Endothelial cell (in vitro differentiated cells): Measurements from ENCODE around the gene SDCBP2. TPM values are rescaled to one million over a fixed set of nuclear protein-coding genes. Genes with fewer than 3 reads are reported as not detected.

Experiments used
- DNase-seq: peaks from one replicate; pipeline ENCODE4 v3.0.0; 2021; ENCODE audit warnings: low spot score
- H3K27ac Mint-ChIP-seq: one replicate; pipeline ENCODE4 v1.8.0; 2021; ENCODE audit warnings: mixed read lengths, inconsistent platforms; ENCODE audit not compliant: unreplicated experiment
- H3K27me3 Mint-ChIP-seq: one replicate; pipeline ENCODE4 v1.8.0; 2021; ENCODE audit warnings: mild to moderate bottlenecking, moderate library complexity, mixed read lengths, inconsistent platforms; ENCODE audit not compliant: unreplicated experiment
- H3K36me3 Mint-ChIP-seq: one replicate; pipeline ENCODE4 v1.8.0; 2021; ENCODE audit warnings: mild to moderate bottlenecking, low read depth, mixed read lengths, inconsistent platforms; ENCODE audit not compliant: unreplicated experiment
- H3K4me1 Mint-ChIP-seq: one replicate; pipeline ENCODE4 v1.8.0; 2021; ENCODE audit warnings: mild to moderate bottlenecking, mixed read lengths, inconsistent platforms; ENCODE audit not compliant: unreplicated experiment
- H3K4me3 Mint-ChIP-seq: one replicate; pipeline ENCODE4 v1.8.0; 2021; ENCODE audit warnings: mild to moderate bottlenecking, mixed read lengths, inconsistent platforms; ENCODE audit not compliant: unreplicated experiment
- H3K9me3 Mint-ChIP-seq: one replicate; pipeline ENCODE4 v1.8.0; 2021; ENCODE audit warnings: mixed read lengths, inconsistent platforms; ENCODE audit not compliant: unreplicated experiment
- total RNA-seq: library from RNA; stranded (reverse); fragmentation: NEBNext Ultra II Directional; extraction: Animal tissue kit (Norgen Biotek cat#: 25700); gene quantifications from one replicate; pipeline ENCODE4 v1.2.1, GENCODE V29; 2021; ENCODE audit not compliant: unreplicated experiment
- TF ChIP-seq, protein P1 (sequence below): fragments of 200-600 bp; sonication (generic); IDR thresholded peaks from one replicate; pipeline ENCODE4 v1.5.0; 2021; ENCODE audit warnings: antibody characterized with exemption; ENCODE audit not compliant: unreplicated experiment

The SDCBP2 gene
- total RNA-seq, 1 donor from 2014 or later, result 10.1 TPM

- Mint-ChIP-seq H3K4me1 (peaks cover 6% of the 10 kb centered on the region), H3K36me3 (peaks cover 20% of the 10 kb centered on the region), H3K9me3 (no peaks in the 10 kb centered on the region), H3K27me3 (peaks cover 9% of the 10 kb centered on the region), H3K4me3 (no peak overlapping the region), H3K27ac (no peak overlapping the region)
- no peak for DNase-seq
- TF ChIP-seq, protein P1, sequence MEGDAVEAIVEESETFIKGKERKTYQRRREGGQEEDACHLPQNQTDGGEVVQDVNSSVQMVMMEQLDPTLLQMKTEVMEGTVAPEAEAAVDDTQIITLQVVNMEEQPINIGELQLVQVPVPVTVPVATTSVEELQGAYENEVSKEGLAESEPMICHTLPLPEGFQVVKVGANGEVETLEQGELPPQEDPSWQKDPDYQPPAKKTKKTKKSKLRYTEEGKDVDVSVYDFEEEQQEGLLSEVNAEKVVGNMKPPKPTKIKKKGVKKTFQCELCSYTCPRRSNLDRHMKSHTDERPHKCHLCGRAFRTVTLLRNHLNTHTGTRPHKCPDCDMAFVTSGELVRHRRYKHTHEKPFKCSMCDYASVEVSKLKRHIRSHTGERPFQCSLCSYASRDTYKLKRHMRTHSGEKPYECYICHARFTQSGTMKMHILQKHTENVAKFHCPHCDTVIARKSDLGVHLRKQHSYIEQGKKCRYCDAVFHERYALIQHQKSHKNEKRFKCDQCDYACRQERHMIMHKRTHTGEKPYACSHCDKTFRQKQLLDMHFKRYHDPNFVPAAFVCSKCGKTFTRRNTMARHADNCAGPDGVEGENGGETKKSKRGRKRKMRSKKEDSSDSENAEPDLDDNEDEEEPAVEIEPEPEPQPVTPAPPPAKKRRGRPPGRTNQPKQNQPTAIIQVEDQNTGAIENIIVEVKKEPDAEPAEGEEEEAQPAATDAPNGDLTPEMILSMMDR, result no peak
Measured at GRCh38 chr20:1307171-1307570, 21.8 kb downstream of the SDCBP2 start.

DNA sequence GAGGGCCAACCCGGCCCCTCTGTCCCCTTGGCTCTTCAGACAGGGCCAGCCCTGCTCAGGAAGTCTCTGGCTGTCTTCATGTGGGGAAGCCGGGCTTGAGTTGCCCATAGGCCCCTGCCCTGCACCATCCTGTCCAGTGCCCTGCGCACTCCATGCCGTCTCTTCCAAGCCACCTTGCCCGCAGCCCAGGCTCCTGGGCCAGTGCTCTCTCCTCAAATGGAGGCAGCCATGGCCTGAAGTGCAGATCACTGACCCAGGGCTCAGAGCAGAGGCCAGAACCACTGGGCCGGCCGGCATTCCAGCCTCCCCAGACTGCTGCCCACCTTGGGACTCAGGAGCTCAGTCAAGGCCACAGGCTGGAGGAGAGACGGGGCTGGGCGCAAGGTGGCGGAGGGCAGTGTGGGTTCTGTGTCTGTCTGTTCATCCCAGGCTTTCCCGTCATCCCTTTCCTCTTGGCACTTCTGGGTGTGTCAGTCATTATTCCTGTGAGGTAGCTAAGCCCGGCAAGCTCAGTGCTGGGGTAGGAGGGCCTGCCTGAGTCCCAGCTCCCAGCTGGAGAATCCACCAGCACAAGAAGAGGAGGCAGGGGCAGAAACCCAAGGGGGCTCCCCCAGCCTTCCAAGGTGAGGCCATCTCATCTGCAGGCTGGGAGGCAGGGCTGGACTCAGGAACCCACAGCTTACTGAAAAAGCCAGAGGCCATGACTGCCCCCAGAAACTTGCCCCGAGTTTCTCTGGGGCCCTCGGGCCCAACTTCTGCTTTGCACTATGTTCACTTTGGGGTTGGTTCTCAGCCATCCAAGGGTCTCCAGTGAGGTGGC is 22.4 kb downstream of the SDCBP2 start:
- H3K27ac Mint-ChIP-seq, result no peak overlapping the region
- peaks cover 9% of the 10 kb centered on the region for H3K27me3 Mint-ChIP-seq
- H3K9me3 Mint-ChIP-seq, result no peaks in the 10 kb centered on the region
- DNase-seq, result no peak
- TF ChIP-seq, protein P1, result no peak
- H3K4me1 Mint-ChIP-seq, result peaks cover 4% of the 10 kb centered on the region
- H3K36me3 Mint-ChIP-seq, result peaks cover 19% of the 10 kb centered on the region
- H3K4me3 Mint-ChIP-seq, result no peak overlapping the region

- Mint-ChIP-seq H3K36me3 (peaks cover 18% of the 10 kb centered on the region), H3K9me3 (no peaks in the 10 kb centered on the region), H3K27ac (no peak overlapping the region), H3K4me1 (peaks cover 11% of the 10 kb centered on the region), H3K4me3 (no peak overlapping the region), H3K27me3 (peaks cover 5% of the 10 kb centered on the region)
- TF ChIP-seq, protein P1, result no peak
- no peak for DNase-seq
Measured at GRCh38 chr20:1305712-1306111, 23.2 kb downstream of the SDCBP2 start.

GRCh38 chr20:1304710-1305515 is 24.0 kb downstream of the SDCBP2 start:
- DNase-seq, result no peak
- TF ChIP-seq, protein P1, result no peak

More at GRCh38 chr20:1304710-1305515, 24.0 kb downstream of the SDCBP2 start:
- Mint-ChIP-seq H3K9me3 (no peaks in the 10 kb centered on the region), H3K27ac (no peak overlapping the region), H3K27me3 (peaks cover 5% of the 10 kb centered on the region), H3K36me3 (peaks cover 18% of the 10 kb centered on the region), H3K4me1 (peaks cover 11% of the 10 kb centered on the region), H3K4me3 (no peak overlapping the region)
